Ascending aorta (tissue), 2 donors: ENCODE data around the gene CKMT2. TPM values are rescaled to one million over a fixed set of nuclear protein-coding genes. Genes with fewer than 3 reads are reported as not detected.

Experiments used
- DNase-seq, 2 donors: peaks; one replicate each; pipeline ENCODE4 v3.0.0-alpha.2; 2019; ENCODE audit warnings: low spot score in 2 of 2
- H3K27ac ChIP-seq, 2 donors: fragments of 200-600 bp; sonication (generic); one replicate each; pipeline ENCODE4 v1.5.1; 2016 to 2017; ENCODE audit warnings: mild to moderate bottlenecking in 1 of 2
- H3K27me3 ChIP-seq: fragments of 200-600 bp; sonication (generic); one replicate; pipeline ENCODE4 v1.5.1; 2017
- H3K36me3 ChIP-seq, 2 donors: fragments of 200-600 bp; sonication (generic); one replicate each; pipeline ENCODE4 v1.5.1; 2016
- H3K4me1 ChIP-seq, 2 donors: fragments of 200-600 bp; sonication (generic); one replicate each; pipeline ENCODE4 v1.5.1; 2016 to 2017; ENCODE audit warnings: mild to moderate bottlenecking in 1 of 2
- H3K4me3 ChIP-seq, 2 donors: fragments of 200-600 bp; sonication (generic); one replicate each; pipeline ENCODE4 v1.5.1; 2016 to 2017; ENCODE audit warnings: mild to moderate bottlenecking in 1 of 2
- H3K9me3 ChIP-seq, 2 donors: fragments of 200-600 bp; sonication (generic); one replicate each; pipeline ENCODE4 v1.5.1; 2016
- CTCF ChIP-seq, 3 experiments: fragments of 200-600 bp in 2 of 3; fragments of 450-650 bp in 1 of 3; sonication (generic) in 2 of 3; IDR thresholded peaks; one replicate each; pipeline ENCODE4 v1.5.1; 2016 to 2019; ENCODE audit warnings: antibody characterized with exemption in 3 of 3, mild to moderate bottlenecking in 1 of 3, moderate library complexity in 1 of 3
- intact Hi-C: fragments of 100-400 bp; cut with DNase I; formaldehyde crosslinking; loops from one replicate; pipeline ENCODE4 v1.15.1; 2023
- total RNA-seq: library from RNA; depleted of rRNA; stranded (reverse); fragments of >200 nt; gene quantifications from one replicate; pipeline ENCODE4 v1.1.0, GENCODE V29; 2016

Gene CKMT2
- total RNA-seq, 1 donor from 2014 or later = 0.43 TPM

- intact Hi-C loops = no loop called here
Observed at GRCh38 chr5:81189875-81190498, 43.1 kb upstream of the CKMT2 start.

GRCh38 chr5:81191726-81192372 lies 41.3 kb upstream of the CKMT2 start:
- Histone ChIP-seq H3K36me3 (no peaks in the 10 kb centered on the region), H3K27me3 (no peaks in the 10 kb centered on the region), H3K4me3 (no peak overlapping the region), H3K27ac (no peak overlapping the region), H3K9me3 (no peaks in the 10 kb centered on the region), H3K4me1 (peaks cover 0 to 5% of the 10 kb centered on the region in 2 donors)
- intact Hi-C loops = no loop called here
- no peak for TF ChIP-seq CTCF (IDR thresholded peaks at IDR 0.05)
- no peak for DNase-seq

More at GRCh38 chr5:81189875-81190498, 43.1 kb upstream of the CKMT2 start:
- Histone ChIP-seq H3K9me3 (no peaks in the 10 kb centered on the region), H3K27ac (no peak overlapping the region), H3K4me1 (no peaks in the 10 kb centered on the region), H3K27me3 (no peaks in the 10 kb centered on the region), H3K4me3 (no peak overlapping the region), H3K36me3 (no peaks in the 10 kb centered on the region)
- TF ChIP-seq CTCF (IDR thresholded peaks at IDR 0.05) = no peak
- no peak for DNase-seq

GRCh38 chr5:81192373-81192750 lies 40.8 kb upstream of the CKMT2 start:
- Histone ChIP-seq H3K36me3 (no peaks in the 10 kb centered on the region), H3K4me3 (no peak overlapping the region), H3K27ac (no peak overlapping the region), H3K4me1 (peaks cover 0 to 5% of the 10 kb centered on the region in 2 donors), H3K9me3 (no peaks in the 10 kb centered on the region), H3K27me3 (no peaks in the 10 kb centered on the region)
- intact Hi-C loops = no loop called here
- no peak for DNase-seq
- TF ChIP-seq CTCF (IDR thresholded peaks at IDR 0.05) = no peak

GRCh38 chr5:81194633-81195334 lies 38.3 kb upstream of the CKMT2 start:
- Histone ChIP-seq H3K4me1 (peaks cover 0 to 5% of the 10 kb centered on the region in 2 donors), H3K4me3 (peak overlapping the region; percentile 12 to 16), H3K9me3 (no peaks in the 10 kb centered on the region), H3K27me3 (no peaks in the 10 kb centered on the region), H3K36me3 (no peaks in the 10 kb centered on the region), H3K27ac (no peak overlapping the region)
- DNase-seq = peak; percentile 18 to 87
- TF ChIP-seq CTCF (IDR thresholded peaks at IDR 0.05) = peak; percentile 77 to 89 (median 78)
- intact Hi-C loops = loop anchor here (5.0 kb wide), 1 partner anchor 507 kb away; no protein-coding TSS in a partner anchor

- H3K4me3 ChIP-seq = peak overlapping the region in 1 of 2 donors; percentile 12
Observed at GRCh38 chr5:81195335-81195929, 37.7 kb upstream of the CKMT2 start.

More at GRCh38 chr5:81195335-81195929, 37.7 kb upstream of the CKMT2 start:
- DNase-seq = no peak
- TF ChIP-seq CTCF (IDR thresholded peaks at IDR 0.05) = no peak
- intact Hi-C loops = loop anchor here (5.0 kb wide), 1 partner anchor 508 kb away; no protein-coding TSS in a partner anchor
- Histone ChIP-seq H3K4me1 (peaks cover 0 to 5% of the 10 kb centered on the region in 2 donors), H3K36me3 (no peaks in the 10 kb centered on the region), H3K9me3 (no peaks in the 10 kb centered on the region), H3K27ac (no peak overlapping the region), H3K27me3 (no peaks in the 10 kb centered on the region)
